HG03039 (cell line): ENCODE measurements around the gene ZYG11B.
"Not testable (repeated sequence)": the region's sequence is repeated elsewhere in the genome, so short reads cannot be mapped to it uniquely, and the experiment has no call there.

Experiments used
- ATAC-seq: cut with Tn5 transposase; IDR thresholded peaks from one replicate; pipeline ENCODE4 v1.9.1; 2021; ENCODE audit warnings: mild to moderate bottlenecking, moderate library complexity; ENCODE audit not compliant: unreplicated experiment

ZYG11B gene

DNA sequence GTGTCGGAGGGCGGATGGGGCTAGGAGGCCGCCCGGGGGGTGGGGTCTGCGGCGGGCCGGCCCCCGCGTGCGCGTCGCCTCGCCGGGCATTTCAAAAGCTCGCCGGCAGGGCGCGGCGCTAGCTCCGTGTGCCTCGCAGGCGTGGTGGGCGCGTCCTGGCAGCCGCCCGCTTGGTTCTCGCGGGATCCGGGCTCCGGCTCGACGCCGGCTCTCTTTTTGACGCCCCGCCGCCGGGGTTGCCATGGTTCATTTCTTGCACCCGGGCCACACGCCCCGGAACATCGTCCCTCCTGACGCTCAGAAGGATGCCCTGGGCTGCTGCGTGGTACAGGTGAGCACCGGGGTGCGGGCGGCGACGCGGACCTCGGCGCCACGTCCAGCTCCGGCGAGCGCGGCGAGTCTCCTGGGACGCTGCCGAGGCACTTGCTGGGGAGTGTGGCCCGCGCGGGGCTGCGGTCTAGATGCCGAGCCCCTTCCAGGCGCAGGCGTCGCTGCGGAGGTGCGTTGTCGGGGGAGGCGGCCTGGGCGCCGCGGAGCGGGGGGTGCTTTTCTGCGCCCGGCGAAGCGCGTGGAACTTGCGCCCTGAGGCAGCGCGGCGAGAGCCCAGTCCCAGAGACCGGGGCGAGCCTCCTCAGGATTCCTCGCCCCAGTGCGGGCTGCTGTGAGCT, 116.5 kb downstream of the ZYG11B start, which contains the start of gene ZYG11A:
TSS of gene ZYG11A (plus strand) at position 118 of the 668 bp plus-strand sequence. CDS start at position 242, 124 bp downstream.
- peak; percentile 75 for ATAC-seq

- ATAC-seq = not testable (repeated sequence)
Measured at GRCh38 chr1:52845119-52845518, 118.9 kb downstream of the ZYG11B start.

DNA sequence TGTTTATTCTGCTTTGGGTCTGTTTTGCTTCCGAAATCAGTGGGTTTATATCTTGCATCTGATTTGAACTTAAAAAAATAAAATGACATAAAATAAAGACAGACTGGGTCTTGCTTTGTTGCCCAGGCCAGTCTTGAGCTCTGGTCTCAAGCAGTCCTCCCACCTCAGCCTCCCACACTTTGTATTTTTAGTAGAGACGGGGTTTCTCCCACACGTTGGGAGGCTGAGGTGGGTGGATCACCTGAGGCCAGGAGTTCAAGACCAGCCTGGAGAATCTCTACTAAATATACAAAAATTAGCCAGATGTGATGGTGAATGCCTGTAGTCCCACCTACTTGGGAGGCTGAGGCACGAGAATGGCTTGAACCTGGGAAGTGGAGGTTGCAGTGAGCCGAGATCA, 122.2 kb downstream of the ZYG11B start:
- ATAC-seq = no peak

DNA sequence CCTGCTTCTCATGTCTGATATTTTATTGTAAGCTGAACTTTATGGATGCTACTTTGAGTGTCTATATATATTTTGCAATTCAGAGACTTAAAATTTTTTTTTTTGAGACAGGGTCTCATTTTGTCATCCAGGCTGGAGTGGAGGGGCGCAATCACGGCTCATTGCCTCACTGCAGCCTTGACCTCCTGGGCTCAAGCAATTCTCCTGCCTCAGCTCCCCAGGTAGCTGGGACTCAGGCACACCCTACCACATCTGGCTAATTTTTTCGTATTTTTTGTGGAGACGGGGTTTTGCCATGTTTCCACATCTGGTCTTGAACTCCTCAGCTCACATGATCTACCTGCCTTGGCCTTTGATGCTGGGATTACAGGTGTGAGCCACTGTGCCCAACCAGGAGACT, 124.7 kb downstream of the ZYG11B start:
- no peak for ATAC-seq

DNA sequence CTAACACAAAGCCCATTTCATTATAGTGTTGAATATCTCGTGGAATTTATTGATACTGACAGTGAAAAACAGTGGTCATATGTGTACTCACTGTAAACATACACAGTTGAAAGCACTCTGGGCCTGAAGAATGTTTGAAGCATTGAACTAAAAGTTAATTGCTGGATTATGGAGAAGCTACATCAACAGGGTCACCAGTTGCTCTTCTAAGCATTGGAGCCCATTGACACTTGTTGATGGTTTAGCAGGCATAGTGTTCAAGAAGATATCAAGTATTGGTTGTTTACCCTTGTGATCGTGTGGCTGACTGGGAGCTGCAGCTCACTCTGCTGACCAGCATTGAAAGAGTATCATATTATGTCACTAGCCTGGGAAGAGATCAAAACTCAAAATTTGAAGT, 126.6 kb downstream of the ZYG11B start:
- ATAC-seq = no peak

- ATAC-seq = no peak
Measured at GRCh38 chr1:52855584-52855983, 129.3 kb downstream of the ZYG11B start.

DNA sequence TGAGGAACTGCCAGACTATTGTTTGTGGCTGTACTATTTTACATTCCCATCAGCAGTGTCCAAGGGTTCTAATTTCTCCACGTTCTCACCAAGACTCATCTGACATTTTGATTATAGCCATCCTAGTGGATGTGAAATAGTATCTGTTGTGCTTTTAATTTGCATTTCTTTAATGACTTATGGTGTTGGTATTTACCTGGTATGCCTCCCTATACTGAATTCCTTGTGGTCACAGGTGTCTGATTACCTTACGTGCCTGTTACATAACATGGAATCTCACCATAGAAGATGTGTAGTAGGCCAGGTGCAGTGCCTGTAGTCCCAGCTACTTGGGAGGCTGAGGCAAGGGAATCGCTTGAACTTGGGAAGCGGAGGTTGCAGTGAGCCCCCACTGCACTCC, 129.8 kb downstream of the ZYG11B start:
- no peak for ATAC-seq

DNA sequence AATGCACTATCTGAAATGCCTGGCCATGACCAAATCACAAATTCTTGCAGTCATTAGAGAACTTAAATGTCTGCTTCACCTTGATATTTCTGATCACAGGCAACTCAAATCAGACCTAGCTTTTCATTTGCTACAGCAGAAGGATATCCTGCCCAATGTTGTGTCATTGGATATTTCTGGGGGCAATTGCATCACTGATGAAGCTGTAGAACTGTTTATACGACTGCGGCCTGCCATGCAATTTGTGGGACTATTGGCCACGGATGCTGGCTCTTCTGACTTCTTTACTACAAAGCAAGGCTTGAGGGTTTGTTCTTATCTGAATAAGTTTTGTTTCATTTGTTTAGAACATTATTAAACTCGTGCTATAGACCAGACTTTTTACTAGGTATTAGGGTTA, 131.2 kb downstream of the ZYG11B start:
- ATAC-seq = no peak

GRCh38 chr1:52862666-52863458, 136.6 kb downstream of the ZYG11B start:
- ATAC-seq = no peak

DNA sequence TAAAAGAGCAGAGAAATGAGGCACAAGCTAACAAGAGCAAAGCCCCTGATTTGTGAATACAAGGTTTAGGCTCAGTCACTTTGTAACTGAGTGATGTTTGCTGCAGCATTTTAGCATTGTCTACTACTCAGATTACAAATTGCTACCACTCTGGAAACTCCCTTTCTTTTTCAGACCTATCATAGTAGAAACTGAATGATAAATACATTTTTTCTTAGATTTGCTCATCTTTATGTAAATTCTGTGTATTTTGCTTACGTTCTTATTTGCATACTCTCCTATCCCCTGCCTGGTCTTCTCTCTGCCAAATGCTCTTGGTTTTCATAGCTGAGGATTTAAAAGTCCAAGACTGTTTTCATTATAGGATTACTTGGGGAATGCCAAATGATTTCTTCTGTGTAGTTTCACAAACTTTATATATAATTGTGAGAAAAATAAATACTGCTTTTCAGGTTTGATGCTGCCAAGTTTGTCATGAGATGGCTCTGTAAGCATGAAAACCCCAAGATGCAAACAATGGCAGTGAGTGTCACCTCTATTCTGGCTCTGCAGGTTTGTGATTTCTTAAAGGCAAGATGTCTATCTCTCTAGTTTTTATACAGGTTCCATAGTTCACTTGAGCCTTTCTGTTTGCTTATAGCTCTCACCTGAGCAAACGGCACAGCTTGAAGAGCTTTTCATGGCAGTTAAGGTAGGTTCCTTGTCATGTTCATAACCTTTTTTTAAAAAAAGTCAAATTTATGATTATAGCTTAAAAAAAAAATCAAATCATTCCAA, 141.0 kb downstream of the ZYG11B start:
- ATAC-seq = peak; percentile 88

DNA sequence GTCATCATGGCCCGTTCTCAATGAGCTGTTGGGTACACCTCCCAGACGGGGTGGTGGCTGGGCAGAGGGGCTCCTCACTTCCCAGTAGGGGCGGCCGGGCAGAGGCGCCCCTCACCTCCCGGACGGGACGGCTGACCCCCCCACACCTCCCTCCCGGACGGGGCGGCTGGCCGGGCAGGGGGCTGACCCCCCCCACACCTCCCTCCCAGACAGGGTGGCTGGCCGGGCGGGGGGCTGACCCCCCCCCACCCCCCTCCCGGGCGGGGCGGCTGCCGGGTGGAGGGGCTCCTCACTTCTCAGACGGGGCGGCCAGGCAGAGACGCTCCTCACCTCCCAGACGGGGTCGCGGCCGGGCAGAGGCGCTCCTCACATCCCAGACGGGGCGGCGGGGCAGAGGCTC, 143.5 kb downstream of the ZYG11B start:
- ATAC-seq = not testable (repeated sequence)

DNA sequence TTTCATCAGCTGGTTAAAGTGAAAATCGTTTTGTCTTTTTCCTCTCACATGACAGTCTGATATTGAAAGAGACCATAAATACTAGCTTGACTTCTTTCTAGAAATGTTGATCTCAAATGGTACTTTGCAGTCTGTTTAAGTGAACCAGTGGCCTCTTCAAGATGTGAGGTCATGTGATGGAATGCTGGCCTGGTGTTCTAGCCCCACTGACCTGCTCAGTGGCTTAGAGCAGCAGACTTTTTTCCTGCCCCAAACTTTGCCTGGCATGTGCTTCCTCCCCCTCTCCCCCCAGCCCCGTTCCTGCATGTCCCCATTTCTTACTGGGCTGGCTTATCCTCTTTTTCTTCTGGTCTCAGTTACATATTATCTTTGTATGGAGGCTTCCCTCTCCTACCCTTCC, 150.6 kb downstream of the ZYG11B start:
- ATAC-seq = no peak
